Kidney (tissue), 14 donors: ENCODE results near the gene WTAP. TPM values are rescaled to one million over a fixed set of nuclear protein-coding genes. Genes with fewer than 3 reads are reported as not detected.

Experiments used
- DNase-seq, 5 donors: peaks; one replicate each; pipeline ENCODE4 v3.0.0-alpha.2; 2013 to 2020
- FAIRE-seq: peaks from 2 replicates; lab custom pipeline; 2012; peaks lifted over from hg19 to GRCh38; lab: Jason Lieb, UNC
- H3K27ac ChIP-seq, 2 donors: one replicate each; pipeline ENCODE4 v1.7.0; 2013; ENCODE audit warnings: low read depth in 2 of 2, low read length in 2 of 2, inconsistent platforms in 1 of 2
- H3K27me3 ChIP-seq: one replicate; pipeline ENCODE4 v1.7.1; 2013; ENCODE audit warnings: low read length, inconsistent platforms; ENCODE audit not compliant: control insufficient read depth, insufficient read depth
- H3K36me3 ChIP-seq, 3 donors: one replicate each; pipeline versions ENCODE4 v1.7.0 to v1.7.1; 2013; ENCODE audit warnings: low read length in 3 of 3, control low read depth in 1 of 3, inconsistent platforms in 1 of 3; ENCODE audit not compliant: insufficient read depth in 3 of 3, control insufficient read depth in 2 of 3
- H3K4me1 ChIP-seq, 3 donors: one replicate each; pipeline versions ENCODE4 v1.7.0 to v1.7.1; 2013; ENCODE audit warnings: low read length in 3 of 3, inconsistent platforms in 1 of 3, low read depth in 1 of 3; ENCODE audit not compliant: control insufficient read depth in 2 of 3, insufficient read depth in 2 of 3
- H3K4me3 ChIP-seq, 3 donors: one replicate each; pipeline versions ENCODE4 v1.7.0 to v1.8.1; 2013; ENCODE audit warnings: low read length in 3 of 3, control low read depth in 1 of 3, inconsistent platforms in 1 of 3
- H3K9ac ChIP-seq, 3 donors: one replicate each; pipeline versions ENCODE4 v1.7.0 to v1.7.1; 2013; ENCODE audit warnings: low read length in 3 of 3, control low read depth in 1 of 3, inconsistent platforms in 1 of 3
- H3K9me3 ChIP-seq, 3 donors: one replicate each; pipeline versions ENCODE4 v1.7.0 to v1.7.1; 2013; ENCODE audit warnings: low read length in 3 of 3, control low read depth in 1 of 3, inconsistent platforms in 1 of 3; ENCODE audit not compliant: control insufficient read depth in 2 of 3, insufficient read depth in 1 of 3
- CTCF ChIP-seq: IDR thresholded peaks from 3 replicates; pipeline ENCODE4 v1.5.1; 2012; ENCODE audit warnings: mild to moderate bottlenecking, moderate library complexity, borderline replicate concordance; ENCODE audit not compliant: insufficient read depth; ENCODE audit errors: extremely low read depth
- intact Hi-C: fragments of 100-400 bp; cut with DNase I; formaldehyde crosslinking; loops from one replicate; pipeline ENCODE4 v1.11.1; 2022
- polyA plus RNA-seq: library from polyadenylated mRNA; stranded (reverse); fragments of 350-450 nt; fragmentation: Illumina TruSeq; extraction: RNeasy Lipid Tissue Mini Kit (QIAGEN cat#74804); gene quantifications from one replicate; pipeline ENCODE4 v1.2.3, GENCODE V29; 2014; ENCODE audit warnings: low read depth, low replicate concordance; ENCODE audit not compliant: insufficient read depth
- total RNA-seq: library from RNA; stranded (reverse); fragmentation: NEBNext Ultra II Directional; extraction: Animal tissue kit (Norgen Biotek cat#: 25700); gene quantifications from one replicate; pipeline ENCODE4 v1.2.1, GENCODE V29; 2021
- donor health status: control.
- donor health status: control.
- donor health status: control.
- donor health status: control.
- donor health status: control.
- donor health status: DM: yes; HTN: yes; CAD: no.
- donor health status: Normal renal cell carcinoma (clear cell type).

The WTAP gene
- total and polyA plus RNA-seq, 2 donors from 2014 or later = 63.5 to 108 TPM

- Histone ChIP-seq H3K27me3 (no peaks in the 10 kb centered on the region), H3K4me3 (no peak overlapping the region), H3K4me1 (no peaks in the 10 kb centered on the region), H3K9me3 (no peaks in the 10 kb centered on the region), H3K36me3 (peaks cover 16 to 49% (median 41%) of the 10 kb centered on the region in 3 donors), H3K27ac (no peak overlapping the region), H3K9ac (no peak overlapping the region)
- intact Hi-C loops = no loop called here
- TF ChIP-seq CTCF = no peak
- DNase-seq (no peak), FAIRE-seq (no peak)
Observed at GRCh38 chr6:159777240-159777904, 50.1 kb downstream of the WTAP start.

GRCh38 chr6:159778131-159778530 lies 50.8 kb downstream of the WTAP start:
- Histone ChIP-seq H3K9ac (no peak overlapping the region), H3K36me3 (peaks cover 23 to 57% (median 48%) of the 10 kb centered on the region in 3 donors), H3K4me1 (no peaks in the 10 kb centered on the region), H3K27me3 (no peaks in the 10 kb centered on the region), H3K9me3 (no peaks in the 10 kb centered on the region), H3K4me3 (no peak overlapping the region), H3K27ac (no peak overlapping the region)
- intact Hi-C loops = no loop called here
- DNase-seq = no peak
- TF ChIP-seq CTCF = no peak
- no peak for FAIRE-seq

- Histone ChIP-seq H3K27ac (no peak overlapping the region), H3K4me1 (no peaks in the 10 kb centered on the region), H3K9me3 (no peaks in the 10 kb centered on the region), H3K9ac (no peak overlapping the region), H3K4me3 (no peak overlapping the region), H3K36me3 (peaks cover 26 to 60% (median 51%) of the 10 kb centered on the region in 3 donors), H3K27me3 (no peaks in the 10 kb centered on the region)
- no peak for DNase-seq
- no peak for FAIRE-seq
- TF ChIP-seq CTCF = no peak
- intact Hi-C loops = no loop called here
Observed at GRCh38 chr6:159778542-159779103, 51.3 kb downstream of the WTAP start.
